NOMO-1 treated with DMSO at 0.1 percent for 48 hours (cell line): Measurements from ENCODE around the gene NOL9.
"Not testable (repeated sequence)": the region's sequence is repeated elsewhere in the genome, so short reads cannot be mapped to it uniquely, and the experiment has no call there.

Experiments used
- DNase-seq: peaks from one replicate; lab custom pipeline; 2025; ENCODE audit not compliant: unreplicated experiment; lab: John Stamatoyannopoulos, UW

The NOL9 gene

DNA sequence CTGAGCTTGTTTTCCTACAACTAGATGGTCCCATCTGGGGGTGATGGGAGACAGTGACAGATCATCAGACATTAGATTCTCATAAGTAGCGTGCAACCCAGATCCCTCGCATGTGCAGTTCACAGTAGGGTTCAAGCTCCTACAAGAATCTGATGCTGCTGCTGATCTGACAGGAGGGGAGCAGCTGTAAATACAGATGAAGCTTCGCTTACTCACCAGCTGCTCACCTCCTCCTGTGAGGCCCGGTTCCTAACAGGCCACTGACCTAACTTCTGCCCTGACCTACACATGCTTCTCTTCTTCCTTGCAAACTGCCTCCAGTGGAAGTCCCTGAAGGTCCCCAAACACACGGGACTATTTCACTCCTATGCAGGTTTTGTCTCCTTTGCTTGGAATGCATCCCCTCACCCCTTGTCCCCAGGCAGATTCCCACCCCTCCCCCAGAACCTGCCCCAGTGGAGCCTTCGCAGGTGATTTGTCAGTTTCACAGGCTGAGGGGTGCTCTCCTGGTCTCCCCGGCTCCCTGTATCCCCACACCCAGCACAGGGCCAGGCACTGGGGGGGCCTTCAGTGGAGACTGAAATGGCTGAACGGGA, 19.8 kb upstream of the NOL9 start:
- DNase-seq, result no peak

DNA sequence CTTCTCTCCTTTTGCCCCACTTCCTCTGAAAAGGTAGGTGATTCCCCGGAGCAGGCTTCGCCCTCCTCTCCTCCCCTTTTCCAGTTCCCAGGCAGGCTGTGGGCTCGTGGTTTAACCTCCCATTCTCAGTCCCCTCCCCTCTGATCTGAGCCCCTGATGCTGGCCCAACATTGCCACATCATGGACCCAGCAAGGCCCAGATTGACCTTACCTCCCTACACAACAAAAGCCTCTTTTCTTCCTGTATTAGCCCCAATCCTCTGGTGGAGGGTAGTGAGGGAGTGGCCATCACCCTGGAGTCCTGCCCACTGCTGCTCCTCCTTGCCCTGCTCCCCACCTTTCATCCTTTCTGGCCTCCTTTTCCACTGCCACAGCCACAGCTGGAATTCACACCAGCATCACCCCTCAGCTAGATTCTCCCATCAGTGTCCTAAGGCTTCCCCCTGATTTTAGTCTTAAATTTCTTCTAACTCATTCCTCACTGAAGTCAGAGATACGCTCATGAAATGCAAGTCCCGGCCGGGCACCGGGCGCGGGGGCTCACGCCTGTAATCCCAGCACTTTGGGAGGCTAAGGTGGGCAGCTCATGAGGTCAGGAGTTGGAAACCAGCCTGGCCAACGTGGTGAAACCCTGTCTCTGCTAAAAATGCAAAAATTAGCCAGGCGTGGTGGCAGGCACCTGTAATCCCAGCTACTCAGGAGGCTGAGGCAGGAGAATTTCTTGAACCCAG, 18.5 kb upstream of the NOL9 start:
- DNase-seq, result no peak

DNA sequence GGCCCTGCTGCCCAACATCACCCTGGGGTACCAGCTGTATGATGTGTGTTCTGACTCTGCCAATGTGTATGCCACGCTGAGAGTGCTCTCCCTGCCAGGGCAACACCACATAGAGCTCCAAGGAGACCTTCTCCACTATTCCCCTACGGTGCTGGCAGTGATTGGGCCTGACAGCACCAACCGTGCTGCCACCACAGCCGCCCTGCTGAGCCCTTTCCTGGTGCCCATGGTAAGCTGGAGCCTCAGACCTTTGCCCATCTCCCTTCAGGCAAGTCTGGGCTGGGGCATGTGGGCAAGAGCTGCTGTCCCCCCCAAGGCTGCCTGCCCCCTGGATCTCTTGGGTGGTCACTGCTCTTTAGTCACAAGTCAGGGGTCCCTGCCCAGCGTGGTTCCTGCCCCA, 16.7 kb upstream of the NOL9 start:
- DNase-seq, result no peak

DNA sequence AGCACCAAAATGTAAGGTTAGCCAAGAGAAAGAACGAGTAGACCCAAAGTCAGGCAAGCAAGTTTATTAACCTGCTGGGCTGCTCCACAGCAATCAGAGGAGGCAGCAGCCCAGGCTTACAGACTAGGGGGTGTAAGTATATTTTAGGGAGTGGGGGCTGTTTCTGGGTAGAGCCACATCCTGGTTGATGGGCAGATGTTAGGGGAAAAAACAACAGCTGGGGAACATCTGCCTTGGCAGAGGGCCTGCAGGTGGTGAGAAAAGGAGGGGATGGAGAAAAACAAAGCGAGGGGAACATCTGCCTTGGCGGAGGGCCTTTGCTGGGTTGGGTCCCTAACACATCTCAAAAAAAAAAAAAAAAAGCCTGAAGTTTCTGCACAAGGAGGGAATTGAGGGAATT, 15.8 kb upstream of the NOL9 start:
- DNase-seq, result no peak

DNA sequence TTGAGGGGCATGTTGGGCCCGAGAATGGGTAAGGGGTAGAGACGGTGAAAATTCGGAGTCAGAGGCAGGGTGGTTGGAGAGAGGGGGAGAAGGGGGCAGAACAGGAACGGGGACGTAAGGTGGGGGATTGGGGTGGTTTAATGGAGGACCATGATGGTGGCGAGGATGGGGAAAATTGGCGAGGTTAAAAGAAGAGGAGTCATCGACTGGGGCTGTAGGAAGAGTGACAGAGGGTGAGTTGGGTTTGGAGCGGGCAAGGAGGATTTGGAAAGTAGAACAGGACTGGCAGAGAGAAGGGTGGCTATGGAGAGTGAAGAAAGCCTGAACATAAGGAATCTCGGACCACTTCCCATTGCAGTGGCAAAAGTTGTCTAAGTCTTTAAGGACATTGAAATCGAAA, 14.7 kb upstream of the NOL9 start:
- DNase-seq, result no peak

DNA sequence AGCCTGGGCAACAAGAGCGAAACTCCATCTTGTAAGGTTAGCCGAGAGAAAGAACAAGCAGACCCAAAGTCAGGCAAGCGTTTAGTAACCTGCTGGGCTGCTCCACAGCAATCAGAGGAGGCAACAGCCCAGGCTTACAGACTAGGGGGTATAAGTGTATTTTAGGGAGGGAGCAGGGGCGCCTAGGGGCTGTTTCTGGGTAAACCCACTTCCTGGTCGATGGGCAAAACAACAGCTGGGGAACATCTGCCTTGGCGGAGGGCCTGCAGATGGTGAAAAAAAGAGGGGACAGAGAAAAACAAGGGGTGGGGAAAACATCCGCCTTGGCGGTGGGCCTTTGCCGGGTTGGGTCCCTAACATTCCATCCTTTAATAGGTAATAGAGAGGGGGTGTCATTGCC, 6.0 kb upstream of the NOL9 start:
- DNase-seq, result no peak

DNA sequence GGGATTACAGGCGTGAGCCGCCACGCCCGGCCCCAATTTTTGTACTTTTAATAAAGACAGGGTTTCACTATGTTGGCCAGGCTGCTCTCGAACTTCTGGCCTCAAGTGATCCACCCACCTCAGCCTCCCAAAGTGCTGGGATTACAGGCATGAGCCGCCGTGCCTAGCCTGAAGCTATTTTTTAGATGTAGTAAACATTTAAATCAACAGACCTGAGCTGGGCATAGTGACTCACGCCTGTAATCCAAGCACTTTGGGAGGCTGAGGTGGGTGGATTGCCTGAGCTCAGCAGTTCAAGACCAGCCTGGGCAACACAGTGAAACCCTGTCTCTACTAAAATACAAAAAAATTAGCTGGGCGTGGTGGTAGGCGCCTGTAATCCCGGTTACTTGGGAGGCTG, 4.8 kb upstream of the NOL9 start:
- DNase-seq, result not testable (repeated sequence)

DNA sequence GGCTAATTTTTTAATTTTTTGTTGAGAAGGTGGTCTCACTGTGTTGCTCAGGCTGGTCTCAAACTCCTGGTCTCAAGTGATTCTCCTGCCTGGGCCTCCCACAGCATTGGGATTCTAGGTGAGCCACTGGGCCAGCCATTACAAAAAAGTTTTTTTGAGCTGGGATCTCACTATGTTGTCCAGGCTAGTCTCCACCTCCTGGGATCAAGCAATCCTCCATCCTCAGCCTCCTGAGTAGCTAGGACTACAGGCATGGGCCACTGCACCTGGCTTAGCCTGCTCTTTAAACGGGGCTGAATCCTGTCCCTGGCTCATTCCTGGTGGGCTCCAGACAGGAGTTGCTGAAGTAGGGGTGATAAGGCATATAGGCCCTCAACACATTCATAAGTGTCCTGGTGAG, 3.3 kb upstream of the NOL9 start:
- DNase-seq, result no peak

DNA sequence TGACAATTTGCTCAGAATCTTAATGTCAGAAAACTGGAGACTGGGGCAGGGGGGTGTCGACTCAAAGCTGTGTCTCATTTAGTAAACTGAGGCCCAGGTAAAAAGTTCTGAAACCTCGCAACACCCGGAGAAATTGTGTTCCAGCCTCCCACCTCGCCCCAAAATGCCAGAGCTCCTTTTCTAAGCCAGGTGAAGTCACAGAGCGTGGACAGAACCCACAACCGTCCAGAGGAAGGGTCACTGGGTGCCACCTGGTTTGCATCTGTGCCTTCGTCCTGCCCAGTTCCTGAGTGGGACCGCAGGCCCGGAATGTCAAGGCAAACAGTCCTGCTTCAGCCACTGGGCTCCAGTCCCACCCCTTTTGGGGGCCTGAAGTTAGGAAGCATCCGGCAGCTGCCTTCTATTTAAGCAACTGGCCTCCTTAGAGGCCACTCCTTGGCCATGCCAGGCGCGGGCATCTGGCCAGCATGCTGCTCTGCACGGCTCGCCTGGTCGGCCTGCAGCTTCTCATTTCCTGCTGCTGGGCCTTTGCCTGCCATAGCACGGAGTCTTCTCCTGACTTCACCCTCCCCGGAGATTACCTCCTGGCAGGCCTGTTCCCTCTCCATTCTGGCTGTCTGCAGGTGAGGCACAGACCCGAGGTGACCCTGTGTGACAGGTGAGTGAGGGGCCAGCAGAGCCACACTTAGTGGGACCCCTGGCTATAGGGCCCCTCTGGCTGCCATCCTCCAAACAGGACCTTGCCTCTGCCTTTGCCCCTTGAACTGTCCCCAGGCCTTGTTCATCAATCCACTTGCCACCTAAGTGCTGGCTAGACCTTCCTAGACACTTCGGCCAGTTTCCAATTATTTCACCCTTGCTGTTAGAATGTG, 830 bp upstream of the NOL9 start, which contains the start of gene TAS1R1:
TAS1R1 (plus strand) TSS at position 401 of the 872 bp plus-strand sequence; CDS start at position 468, 67 bp downstream.
- no peak for DNase-seq

DNA sequence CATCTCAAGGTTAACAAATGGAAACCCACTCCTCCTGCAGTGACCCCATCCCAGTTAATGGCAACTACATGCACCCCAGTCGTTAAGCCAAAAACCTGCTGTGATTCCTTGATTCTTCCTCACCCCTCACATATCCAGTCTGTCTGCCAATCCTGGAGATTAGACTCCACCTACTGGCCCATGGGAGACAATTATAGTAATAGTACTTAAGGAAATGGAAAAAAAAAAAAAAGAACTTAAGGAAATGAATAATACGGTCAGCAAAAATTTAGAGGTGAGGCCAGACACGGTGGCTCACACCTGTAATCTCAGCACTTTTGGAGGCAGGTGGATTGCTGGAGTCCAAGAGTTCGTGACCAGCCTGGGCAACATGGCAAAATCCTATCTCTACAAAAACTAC, 7.0 kb downstream of the NOL9 start:
- DNase-seq, result no peak

DNA sequence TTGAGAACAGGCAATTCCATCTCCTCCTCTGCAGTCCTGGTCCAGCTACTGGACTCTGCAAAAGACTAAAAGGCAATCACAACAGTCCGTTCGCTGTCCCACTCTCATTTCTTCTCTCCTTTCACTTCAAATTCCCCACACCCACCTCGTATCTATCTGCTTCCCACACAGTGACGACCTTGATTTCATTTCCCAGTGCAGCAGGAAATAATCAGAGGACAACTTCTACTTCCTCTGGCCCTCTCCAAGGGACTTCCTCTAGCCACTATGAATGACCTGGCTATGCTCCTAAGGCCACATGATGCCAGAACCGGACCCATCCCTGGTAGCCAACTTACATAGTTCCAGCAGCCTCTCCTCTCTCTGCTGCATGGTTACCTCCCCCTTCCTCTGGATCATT, 8.0 kb downstream of the NOL9 start:
- no peak for DNase-seq

DNA sequence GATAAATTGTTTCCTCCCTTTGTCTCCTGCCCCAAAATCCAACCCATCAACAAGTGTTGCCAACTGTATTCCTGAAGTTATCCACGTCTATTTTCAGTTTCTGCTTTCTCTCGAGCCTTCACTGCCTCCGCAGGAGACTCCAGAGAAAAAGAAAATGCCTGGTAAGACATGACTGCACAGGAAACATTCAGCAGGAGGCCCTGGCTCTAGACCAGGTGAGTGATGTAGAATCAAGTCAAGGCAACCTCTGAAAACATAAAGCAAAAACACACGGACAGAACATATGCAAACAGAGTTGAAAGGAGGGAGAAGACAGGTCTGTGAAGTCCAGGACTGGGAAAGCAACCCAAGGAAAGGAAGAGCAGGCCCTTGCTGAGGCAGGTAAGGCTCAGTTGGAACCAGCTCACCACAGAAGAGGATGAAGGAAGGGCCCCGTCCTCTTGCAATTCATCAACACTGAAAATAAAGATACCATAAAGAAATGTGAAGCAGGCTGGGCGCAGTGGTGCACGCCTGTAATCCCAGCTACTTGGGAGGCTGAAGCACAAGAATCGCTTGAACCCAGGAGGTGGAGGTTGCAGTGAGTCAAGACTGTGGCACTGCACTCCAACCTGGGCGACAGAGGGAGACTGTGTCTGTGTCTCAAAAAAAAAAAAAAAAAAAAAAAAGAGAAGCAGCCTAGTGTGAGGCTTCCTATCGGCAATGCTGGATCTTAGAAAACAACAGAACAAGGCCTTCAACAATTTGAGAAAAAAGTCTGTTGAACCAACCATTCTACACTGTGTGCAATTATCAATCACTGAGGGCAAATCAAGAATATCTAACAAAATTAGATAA, 8.8 kb downstream of the NOL9 start:
- DNase-seq, result no peak

DNA sequence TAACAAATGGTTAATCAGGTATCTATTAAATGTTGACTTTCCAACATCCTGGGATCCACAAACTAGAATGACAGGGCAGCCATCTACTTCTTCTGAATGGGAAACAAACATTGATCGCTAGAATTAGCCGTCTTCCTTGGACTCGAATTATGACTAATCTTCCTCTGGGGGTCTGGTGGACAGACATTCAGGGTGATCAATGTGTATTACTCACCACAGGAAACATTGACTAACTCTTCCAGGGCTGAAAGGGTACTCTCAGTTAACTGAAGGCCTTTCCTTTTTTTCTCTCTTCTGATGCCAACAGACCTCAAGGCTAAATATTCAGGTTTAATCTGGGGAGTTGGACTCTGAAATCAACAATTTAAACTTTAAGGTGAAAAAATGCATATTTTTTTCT, 9.5 kb downstream of the NOL9 start:
- no peak for DNase-seq

DNA sequence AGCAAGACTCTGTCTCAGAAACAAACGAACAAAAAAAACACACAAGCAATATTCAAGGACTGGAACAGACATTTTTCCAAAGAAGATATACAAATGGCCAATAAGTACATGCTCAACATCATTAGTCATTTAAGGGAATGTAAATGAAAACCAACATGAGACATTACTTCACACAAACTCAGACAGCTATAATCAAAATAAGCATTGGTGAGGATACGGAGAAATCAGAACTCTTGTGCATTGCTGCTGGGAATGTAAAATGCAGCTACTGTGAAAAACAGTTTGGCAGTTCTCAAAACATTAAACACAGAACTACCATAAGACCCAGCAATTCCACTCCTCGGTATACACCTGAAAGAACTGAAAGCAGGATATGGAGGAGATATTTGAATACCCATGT, 15.4 kb downstream of the NOL9 start:
- DNase-seq, result no peak

DNA sequence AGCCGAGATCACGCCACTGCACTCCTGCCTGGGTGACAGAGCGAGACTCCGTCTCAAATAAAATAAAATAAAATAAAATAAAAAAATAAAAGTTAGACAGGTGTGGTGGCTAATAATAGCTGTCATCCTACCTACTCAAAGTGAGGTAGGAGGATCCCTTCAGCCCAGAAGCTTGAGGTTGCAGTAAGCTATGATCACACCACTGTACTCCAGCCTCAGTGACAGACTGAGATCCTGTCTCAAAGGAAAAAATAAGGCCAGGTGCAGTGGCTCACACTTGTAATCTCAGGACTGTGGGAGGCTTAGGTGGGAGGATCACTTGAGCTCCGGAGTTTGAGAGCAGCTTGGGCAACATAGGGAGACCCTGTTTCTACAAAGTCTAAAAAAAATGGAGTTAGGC, 18.0 kb downstream of the NOL9 start:
- DNase-seq, result no peak

DNA sequence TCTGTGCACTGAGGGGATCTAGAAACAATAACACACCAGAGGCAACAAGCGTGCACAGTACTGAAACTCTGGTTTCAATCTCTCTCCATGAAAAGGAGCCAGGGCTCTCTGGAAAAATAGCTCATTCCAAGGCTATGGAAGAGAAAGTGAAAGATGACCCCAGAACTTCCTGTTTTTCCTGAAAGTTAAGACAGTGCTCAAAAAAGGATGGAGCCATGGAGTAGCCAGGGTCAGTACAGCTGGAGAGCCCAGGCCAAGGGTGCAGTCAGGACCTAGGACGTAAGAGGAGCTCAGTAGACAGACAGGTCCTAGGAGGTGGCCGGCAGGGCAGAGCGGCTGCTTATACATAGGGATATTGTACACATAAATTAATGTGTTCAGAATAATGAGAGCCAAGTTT, 19.1 kb downstream of the NOL9 start:
- DNase-seq, result no peak

DNA sequence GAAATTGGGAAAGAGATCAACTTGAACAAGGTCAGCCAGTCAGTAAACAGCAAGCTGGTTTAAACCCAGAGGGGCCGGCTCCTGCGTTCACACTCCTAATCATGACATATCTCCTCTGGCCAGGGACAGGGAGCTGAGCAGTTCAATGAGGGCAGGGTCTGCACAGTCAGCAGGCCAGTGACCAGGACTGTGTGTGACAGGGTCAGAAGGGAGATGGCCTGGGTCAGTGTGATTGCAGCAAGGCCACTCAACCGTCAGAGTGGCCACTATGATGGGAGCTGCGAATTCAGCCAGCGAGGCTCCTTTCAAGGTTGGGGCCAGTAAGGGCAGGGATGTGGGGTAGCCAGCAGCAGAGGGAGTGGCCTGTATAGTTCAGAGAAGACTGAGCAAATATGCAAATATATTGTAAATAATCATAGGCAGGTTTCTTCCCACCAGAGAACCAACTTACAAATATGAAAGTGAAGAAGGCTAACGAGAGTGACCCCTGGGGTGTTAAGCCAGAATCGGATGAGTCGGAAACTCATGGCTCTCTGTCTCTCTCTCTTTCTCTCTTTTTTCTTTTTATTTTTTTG, 20.0 kb downstream of the NOL9 start:
- DNase-seq, result no peak

DNA sequence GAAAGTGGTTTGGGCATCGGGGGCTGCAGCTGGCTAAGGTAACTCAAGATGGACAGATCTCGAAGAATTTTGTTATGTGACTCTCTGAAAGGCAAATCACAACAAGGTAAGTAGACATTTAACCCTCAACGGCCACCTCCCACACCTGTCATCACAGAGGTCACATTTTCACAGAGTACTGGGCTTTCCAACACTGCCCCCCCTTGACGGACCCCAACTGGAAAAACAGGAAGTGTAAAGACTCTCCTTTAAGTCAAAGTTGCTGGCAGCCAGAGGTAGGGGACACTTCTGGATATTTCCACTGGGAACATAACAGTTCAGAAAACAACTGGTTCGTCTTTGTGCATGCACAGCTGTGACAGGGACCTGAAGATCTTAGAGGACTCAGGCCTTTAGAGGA, 22.3 kb downstream of the NOL9 start:
- DNase-seq, result no peak

DNA sequence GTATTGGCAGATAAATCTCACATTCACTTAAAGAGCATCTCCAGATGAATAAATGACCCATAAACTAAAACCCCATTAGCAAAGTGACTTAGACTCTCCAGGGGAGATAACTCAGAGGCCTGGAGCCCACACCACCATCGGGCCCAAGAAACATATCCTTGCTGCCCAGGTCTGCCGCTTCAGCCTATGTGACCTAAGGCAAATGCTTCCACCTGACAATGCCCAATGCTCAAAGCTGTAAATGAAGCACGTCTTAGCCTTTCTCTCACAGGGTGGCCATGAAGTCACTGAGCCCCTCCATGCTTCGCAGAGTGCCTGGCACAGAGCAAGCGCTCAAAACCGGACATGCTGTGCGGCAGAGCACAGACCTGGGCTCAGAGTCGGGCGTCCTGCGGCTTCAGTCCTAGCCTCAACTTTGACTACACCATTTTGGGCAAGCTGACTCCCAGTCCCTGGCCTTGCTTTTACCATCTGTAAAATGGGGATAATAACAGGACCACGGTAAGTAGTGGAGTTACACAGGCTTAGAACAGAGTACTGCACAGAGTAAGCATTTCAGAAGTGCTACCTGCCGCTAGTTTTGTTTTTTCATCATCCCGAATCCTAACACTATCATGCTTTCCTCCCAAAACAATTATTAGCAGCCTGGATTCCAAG, 23.7 kb downstream of the NOL9 start:
- no peak for DNase-seq

DNA sequence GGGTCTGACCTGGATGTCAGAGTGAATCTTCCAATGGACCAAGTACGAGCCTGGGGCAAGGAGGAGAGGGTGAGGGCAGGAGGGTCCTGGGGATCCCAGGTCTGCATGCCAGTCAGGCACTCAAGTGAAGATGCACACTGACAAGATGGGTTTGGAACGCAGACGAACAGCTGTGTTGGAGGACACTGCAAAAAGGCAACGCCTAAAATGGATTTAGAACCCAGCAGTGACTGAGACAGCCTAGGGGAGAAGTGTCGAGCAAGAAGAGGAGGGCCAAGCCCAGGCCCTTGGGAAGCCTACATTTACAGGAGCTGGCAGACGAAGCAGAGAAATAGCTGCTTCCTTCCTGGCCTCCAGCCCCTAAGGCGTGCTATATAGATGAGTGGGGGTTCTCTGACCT, 25.8 kb downstream of the NOL9 start:
- no peak for DNase-seq
